ENCODE measurements around the gene RAB3D.
"Not testable (repeated sequence)": the region's sequence is repeated elsewhere in the genome, so short reads cannot be mapped to it uniquely, and the experiment has no call there.

The RAB3D gene

DNA sequence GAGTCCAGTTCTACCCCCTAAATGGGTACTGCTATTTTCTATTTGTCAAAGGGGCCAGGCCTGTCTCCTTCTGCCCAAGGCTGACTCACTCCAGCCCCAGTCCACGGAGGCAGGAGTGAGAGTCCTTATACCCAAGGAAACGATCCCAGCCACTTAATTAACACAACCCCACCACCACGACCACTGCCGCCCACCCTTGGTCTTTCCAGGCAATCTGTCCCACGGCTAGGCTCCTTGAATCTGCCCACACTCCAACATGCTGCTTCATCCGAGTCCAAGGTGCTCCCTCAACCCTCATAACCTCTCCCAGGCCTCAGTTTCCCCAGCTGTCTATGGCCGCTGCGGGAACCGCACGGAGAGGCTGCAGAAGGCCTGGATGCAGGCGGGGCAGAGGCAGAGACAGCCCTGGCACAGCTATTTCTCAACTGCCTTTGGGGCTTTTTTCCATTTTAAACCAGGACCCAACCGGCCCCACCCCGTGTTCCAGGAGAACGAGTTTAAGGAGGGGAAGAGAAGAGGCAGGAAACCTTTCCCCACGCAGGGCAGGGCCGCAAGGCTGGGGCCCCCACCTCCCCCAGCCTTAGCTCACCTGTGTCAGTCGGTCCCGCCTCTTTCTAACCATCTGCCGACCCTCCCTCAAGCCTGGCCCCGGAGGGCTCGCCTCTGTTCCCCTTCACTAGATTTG lies 746 bp downstream of the RAB3D start:
- no peak for DNase-seq (ENCODE audit: low read depth, low spot score)

DNA sequence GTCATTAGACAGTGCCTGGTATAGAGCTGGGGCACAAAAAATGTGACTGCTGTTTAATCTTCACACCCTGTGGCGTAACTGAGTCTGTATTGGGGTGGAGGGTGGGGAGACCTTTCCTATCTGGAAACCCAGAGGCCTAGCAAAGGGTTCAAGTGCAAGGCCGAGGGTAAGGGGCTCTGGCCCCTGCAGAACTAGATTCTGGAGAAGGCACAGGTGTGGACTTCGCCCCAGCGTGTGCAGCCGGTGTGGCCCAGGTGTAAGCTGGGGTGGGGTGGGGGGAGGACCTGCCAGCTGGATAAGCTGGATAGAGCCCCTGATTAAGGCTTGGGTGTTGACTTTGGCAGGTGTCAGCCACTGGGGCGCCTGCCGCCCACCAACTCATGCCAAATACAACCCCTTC lies 1.3 kb downstream of the RAB3D start:
- DNase-seq (ENCODE audit: low read depth, low spot score) = no peak

DNA sequence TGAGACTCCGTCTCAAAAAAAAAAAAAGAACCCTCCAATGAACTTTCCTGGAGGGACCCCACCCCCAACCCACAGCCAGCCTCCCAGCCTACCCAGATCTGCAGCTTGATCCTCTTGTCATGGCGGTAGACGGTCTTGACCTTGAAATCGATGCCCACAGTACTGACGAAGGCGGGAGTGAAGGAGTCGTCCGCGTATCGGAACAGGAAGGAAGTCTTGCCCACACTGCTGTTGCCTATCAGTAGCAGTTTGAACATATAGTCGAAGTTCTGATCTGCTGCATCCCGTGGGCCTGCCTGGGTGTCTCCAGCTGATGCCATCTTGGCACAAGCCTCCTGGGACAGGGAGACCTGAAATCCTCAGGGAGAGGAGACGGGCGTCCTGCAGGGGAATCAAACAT lies 2.4 kb downstream of the RAB3D start:
- DNase-seq (ENCODE audit: low read depth, low spot score) = no peak

DNA sequence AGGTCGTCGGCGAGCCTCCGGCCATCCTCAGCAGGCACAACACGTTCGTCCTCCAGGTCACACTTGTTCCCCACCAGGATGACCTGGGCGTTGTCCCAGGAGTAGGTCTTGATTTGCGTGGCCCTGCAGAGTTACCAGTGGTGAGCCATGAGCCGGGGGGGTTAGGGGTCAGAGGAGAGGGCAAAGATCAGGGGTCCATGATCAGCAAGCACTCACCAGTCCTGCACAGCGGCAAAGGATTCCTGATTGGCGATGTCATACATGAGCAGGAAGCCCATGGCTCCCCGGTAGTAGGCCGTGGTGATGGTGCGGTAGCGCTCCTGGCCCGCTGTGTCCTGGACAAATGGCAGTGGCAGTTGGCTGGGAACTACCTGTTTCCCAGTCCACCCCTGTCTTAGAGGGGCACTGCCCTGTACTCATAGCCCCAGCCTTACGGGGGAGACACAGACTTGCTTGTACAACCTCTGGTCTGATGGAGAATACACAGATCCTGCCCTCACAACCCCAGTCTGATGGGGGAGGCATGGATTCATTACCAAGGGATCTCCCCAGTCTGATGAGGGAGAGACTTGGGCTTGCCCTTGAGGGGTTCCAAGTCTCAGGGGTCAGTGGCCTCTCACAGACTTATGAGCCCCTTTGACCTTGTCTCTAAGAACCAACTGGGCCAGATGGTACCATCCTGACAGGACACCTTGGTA lies 3.9 kb downstream of the RAB3D start:
- no peak for DNase-seq (ENCODE audit: low read depth, low spot score)

DNA sequence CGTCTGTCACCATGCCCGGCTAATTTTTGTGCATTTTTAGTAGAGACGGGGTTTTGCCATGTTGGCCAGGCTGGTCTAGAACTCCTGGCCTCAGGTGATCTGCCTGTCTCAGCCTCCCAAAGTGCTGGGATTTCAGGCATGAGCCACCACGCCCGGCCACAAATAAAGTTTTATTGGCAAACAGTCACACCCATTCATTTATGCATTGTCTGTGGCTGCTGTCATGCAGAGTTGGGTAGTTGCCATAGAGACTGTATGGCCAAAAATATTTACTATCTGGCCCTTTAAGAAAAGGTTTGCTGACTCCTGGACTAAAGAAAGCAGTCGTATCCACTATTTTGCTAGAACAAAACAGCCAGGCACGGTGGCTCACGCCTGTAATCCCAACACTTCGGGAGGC lies 5.6 kb downstream of the RAB3D start:
- DNase-seq (ENCODE audit: low read depth, low spot score) = not testable (repeated sequence)

DNA sequence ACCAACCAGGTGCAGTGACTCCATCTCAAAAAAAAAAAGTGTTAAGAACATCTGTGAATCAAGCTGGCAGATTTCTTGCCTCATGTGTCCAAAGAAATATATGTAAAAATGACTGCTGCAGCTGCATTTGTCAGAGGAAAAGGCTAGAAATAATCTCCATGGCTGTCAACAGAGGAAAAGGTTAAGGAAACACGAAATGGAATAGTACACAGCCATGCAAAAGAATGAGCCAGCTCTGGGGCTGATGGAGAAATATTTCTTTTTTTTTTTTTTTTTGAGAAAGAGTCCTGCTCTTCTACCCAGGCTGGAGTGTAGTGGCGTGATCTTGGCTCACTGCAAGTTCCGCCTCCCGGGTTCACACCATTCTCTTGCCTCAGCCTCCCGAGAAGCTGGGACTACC lies 6.6 kb downstream of the RAB3D start:
- DNase-seq (ENCODE audit: low read depth, low spot score) = no peak

DNA sequence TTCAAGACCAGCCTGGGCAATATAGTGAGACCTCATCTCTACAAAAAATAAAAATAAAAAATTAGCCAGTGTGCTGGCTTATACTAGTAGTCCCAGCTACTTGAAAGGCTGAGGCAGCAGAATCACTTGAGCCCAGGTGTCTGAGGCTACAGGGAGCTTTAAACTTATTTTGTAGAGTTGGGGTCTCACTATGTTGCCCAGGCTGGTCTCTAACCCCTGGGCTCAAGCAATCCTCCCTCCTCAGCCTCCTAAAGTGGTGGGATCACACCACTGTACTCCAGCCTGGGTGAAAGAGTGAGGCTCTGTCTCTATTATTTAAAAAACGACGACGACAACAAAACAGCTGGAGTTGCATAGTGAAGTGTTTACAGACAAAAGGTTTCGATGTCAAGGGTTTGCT lies 8.0 kb downstream of the RAB3D start:
- no peak for DNase-seq (ENCODE audit: low read depth, low spot score)

DNA sequence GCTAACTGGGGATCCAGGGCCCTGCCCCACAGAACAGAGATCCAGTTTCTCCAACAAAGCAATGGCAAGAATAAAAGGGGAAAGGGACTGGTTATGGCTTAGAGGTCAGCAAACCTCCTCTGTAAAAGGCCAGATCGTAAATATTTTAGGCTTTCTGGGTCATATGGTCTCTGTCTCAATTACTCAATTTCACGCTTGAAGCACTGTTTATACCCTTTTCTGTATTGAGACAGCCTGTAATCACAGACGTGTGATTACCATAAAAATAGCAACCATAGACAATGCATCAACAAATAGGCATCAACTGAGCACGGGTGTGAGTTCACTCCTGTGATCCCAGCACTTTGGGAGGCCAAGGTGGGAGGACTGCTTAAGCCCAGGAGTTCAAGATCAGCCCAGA lies 9.3 kb downstream of the RAB3D start:
- no peak for DNase-seq (ENCODE audit: low read depth, low spot score)

DNA sequence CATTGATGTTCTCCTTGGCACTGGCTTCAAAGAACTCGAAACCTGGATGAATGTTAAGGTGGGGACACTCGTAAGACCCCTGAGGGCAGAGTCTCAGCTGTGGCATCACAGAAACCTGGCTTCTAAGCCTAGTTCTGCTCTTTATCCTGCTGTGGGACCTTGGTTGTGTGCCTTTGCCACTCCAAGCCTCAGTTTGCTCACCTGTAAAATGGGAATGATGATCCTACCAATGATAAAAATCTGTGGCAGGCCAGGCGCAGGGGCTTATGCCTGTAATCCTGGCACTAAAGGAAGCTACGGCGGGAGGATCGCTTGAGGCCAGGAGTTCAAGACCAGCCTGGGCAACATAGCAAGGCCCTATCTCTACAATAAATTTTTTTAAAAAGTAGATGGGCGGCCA lies 13.9 kb downstream of the RAB3D start:
- DNase-seq (ENCODE audit: low read depth, low spot score) = no peak

DNA sequence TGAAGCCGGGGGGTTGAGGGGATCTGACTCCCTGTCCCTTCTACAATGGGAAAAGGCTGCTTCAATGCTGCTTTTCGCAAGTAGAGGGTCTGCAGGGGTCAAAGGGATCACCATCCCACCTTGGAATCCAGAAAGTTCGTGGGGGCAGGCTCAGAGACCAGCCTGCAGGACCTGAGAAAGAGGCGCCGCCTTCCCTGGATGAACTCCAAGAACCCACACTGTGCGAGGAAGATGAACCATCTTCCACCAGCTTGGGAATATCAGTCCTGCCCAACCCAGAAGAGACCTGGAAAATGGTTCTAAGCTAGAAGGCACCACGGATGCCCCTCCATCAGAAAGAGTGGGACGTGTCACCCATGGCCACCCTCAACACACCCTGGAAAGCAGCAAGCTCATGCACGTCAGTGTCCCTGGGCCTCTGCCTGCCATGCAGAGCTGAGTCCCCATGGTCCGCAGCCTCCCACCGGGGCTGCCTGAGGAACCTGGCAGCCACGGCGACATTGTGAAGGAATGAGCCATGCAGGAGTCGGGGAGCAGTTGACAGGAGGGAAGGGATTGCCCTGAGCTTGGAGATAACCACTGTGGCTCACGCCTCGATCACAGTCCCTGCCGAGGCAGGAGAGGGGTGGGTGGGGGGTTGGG lies 14.6 kb downstream of the RAB3D start:
- DNase-seq (ENCODE audit: low read depth, low spot score) = no peak

DNA sequence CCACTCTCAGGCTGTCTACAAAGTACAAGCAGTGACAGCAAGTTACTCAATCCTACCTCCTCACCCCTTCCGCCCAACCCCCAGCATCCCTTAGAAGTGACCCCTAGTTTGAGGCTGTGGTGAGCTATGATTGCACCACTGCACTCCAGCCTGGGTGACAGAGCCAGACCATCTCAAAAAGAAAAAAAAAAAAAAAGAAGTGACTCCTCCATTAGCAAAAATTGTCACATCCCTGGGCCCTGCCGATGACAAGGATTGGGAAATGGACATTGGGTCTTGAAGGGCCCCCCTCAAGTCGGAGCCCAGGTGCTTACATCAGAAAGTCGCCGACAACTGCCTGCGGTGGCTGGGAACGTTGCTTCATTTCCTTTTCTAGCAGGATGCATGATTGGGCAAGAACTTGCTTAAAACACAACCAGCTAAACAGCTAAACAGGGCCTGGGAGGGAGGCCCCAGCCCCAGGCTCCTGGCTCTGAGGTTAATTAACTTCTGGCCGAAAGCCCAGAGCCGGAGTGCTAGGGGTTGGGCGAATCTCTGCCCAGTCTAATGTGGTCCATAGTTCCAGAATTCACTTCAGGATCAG lies 15.3 kb downstream of the RAB3D start:
- no peak for DNase-seq (ENCODE audit: low read depth, low spot score)

DNA sequence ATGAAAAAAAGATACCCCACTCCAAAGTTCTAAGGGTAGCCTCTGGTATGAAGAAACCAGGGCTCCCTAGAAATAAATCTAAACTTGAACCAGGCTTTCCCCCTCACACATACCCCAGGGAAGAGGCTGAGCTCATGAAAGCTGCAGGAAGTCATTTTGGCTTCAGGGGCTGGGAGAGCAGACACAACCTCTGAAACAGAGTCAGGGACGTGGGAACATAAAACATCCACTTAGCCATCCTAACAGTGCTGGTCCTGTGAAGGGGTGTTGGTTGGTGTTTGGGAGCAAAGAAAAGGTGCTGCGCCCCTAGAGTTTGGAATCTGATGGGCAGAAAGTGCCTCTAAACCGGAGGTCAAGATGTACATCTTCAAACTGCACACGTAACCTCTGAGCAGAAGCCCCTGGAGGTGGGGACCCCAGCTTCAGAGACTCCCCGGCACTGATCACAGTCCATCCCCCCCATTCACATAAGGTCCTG lies 15.8 kb downstream of the RAB3D start:
- no peak for DNase-seq (ENCODE audit: low read depth, low spot score)

DNA sequence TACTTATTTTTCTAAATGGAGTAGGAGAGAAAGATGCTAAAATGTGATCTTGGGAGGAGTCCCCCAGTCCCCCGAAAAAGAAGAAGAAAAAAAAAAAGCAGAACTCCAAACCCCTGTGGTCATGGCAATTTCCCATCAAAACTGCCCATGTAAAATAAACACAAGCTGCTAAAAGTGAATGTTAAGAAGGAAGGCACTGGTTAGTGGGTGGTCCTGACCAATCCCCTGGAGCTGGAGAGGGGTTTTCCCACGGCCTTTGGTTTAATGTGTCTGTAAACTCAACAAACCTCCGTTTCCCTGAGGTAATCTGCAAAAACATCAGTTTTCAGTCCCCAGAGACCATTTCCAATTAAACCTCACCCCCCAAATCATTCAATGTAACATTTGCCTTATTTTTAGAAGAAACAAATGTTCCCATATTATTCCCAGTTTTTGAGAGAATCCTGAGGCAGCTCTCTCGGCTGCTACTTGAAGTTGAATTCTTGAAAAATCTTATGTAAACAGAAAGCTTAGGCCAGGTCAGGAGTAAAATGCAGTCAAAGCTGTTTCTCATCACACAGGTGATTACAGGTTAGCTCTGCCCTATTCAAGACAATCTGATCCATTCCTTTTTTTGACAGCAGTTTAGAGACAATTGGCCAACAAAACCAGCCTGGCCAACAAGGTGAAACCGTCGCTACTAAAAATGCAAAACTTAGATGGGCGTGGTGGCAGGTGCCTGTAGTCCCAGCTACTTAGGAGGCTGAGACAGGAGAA lies 17.0 kb downstream of the RAB3D start:
- DNase-seq (ENCODE audit: low read depth, low spot score) = no peak

DNA sequence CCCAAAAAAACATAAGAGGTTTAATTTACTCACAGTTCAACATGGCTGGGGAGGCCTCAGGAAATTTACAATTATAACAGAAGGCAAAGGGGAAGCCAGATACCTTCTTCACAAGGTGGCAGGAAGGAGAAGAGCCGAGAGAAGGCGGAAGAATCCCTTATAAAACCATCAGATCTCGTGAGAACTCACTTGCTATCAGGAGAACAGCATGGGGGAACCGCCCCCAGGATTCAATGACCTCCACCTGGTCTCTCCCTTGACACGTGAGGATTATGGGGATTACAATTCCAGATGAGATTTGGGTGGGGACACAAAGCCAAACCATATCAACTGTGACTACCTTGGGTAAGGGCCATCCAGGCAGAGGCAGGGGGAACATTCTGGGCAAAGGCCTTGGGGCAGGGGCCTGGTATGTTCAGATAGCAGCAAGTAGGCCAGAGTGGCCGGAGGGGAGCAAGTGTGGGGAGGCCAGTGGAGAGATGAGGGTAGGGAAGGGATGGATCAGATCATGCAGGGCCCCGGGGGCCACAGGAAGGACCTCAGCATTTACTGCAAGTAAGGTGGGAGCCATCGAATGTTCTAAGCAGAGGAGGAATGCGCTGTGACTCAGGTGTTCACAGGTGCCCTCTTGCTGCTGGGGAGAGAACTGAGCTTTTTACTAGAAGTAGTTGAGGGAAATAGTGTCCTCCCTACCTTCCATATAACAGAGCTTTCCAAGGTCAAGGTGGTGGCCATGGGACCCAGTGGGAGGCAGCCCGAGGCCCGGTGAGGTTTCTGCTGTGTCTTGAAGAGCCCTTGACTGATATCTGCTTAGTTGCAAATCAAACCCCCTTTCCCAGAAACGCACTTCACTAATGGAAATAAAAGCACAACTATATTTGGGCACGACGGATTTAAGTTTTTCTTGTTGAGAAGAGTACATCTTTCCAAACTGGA lies 18.0 kb downstream of the RAB3D start:
- no peak for DNase-seq (ENCODE audit: low read depth, low spot score)

DNA sequence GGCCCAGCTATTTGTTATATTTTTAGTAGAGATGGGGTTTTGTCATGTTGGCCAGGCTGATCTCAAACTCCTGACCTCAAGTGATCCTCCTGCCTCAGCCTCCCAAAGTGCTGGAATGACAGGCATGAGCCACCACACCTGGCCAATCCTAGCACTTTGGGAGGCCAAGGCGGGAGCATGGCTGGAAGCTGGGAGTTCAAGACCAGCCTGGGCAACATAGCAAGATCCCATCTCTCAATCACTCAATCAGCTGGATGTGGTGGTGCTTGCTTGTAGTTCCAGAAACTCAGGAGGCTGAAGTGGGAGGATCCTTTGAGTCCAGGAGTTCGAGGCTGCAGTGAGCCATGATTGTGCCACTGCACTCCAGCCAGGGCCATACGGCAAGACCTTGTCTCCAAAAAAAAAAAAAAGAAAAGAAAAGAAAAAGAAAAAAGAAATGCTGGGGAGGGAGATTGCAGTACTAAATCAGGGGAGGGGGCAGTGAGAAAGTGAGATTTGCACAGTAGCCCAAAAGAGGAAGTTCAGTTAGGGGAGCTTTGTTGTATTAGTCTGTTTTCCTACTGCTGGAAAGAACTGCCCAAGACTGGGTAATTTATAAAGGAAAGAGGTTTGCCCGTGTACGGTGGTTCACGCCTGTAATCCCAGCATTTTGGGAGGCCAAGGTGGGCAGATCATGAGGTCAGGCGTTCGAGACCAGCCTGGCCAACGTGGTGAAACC lies 19.0 kb downstream of the RAB3D start:
- DNase-seq (ENCODE audit: low read depth, low spot score) = not testable (repeated sequence)

DNA sequence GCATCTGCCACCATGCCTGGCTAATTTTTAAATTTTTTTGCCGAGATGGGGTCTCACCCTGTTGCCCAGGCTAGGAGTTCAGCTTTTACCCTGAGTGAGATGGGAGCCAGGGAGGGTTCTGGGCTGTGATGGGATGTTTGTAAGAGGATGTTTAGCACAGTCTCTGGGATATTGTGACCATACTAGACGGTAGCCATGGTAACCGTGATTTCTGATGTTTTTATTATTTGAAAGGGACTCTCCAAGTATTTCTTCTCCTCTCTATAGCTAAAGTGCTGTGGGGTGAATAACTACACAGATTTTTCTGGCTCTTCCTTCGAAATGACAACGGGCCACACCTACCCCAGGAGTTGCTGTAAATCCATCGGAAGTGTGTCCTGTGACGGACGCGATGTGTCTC lies 33.1 kb downstream of the RAB3D start:
- no peak for DNase-seq (ENCODE audit: low read depth, low spot score)

DNA sequence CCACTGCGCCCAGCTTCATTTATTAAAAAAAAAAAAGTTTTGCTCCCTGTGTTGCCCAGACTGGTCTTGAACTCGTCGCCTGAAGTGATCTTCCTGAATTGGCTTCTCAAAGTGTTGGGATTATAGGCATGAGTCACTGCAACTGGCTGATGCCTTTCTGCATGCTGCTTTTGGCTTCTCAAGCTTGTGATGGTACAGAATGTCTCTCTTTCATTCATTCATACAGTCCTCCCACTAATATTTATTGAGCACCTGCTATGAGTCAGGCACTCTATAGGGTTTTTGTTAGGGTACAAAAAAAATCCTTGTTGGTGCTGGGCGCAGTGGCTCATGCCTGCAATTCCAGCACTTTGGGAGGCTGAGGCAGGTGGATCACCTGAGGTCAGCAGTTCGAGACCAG lies 34.5 kb downstream of the RAB3D start:
- DNase-seq (ENCODE audit: low read depth, low spot score) = no peak

DNA sequence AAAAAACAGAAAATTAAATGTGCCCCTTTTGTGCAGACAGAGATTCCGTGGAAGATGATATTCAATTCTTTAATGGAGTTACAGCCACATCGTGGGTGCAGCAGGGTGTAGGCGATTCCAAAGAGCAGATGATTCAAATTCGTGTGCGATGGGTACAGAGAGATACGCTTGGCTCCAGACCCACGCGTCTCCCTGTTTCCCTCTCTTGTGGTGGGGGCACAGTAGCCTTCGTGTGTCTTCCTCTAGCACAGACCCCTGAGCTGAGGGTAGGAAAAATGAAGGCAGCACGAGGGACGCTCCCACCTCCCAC lies 38.7 kb downstream of the RAB3D start:
- DNase-seq (ENCODE audit: low read depth, low spot score) = no peak

DNA sequence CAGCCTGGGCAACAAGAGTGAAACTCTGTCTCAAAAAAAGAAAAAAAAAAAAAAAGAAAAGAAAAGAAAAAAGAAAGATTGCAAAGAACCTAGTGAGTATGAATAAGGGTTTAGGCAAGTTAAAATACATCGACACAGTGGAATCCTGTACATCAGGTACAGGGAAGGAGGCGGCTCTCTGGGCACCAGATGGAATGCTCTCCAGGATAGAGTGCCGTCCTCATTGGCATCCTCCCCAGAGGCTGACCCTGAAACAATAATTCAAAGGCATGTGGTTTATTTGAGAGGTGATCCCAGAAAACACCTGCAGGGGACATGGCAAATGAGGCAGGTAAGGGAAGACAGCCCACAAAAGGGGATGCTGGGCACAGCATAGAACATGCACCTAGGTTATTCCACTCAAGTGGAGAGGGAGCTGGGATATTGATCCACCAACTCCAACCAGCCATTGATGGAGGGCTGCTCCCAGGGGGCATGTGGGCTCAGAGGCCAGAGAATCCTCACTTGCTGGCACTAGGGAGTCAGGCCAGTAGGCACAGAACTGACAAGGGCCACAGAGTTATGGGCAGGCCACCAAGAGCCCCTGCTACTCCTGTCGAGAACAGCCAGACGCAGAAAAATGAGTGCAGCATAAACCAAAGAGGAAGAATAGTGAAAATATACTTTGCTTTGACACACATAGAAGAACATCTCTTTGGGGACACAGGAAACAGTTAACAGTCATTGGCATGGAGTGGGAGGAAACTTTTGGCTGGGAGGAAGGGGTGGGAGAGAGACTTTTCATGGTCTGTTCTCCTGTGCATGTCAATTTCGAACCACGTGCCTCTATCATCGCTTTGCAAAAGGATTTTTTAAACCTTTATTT lies 39.3 kb downstream of the RAB3D start:
- no peak for DNase-seq (ENCODE audit: low read depth, low spot score)
